Measurements from ENCODE around the gene ARSJ.

Gene ARSJ

DNA sequence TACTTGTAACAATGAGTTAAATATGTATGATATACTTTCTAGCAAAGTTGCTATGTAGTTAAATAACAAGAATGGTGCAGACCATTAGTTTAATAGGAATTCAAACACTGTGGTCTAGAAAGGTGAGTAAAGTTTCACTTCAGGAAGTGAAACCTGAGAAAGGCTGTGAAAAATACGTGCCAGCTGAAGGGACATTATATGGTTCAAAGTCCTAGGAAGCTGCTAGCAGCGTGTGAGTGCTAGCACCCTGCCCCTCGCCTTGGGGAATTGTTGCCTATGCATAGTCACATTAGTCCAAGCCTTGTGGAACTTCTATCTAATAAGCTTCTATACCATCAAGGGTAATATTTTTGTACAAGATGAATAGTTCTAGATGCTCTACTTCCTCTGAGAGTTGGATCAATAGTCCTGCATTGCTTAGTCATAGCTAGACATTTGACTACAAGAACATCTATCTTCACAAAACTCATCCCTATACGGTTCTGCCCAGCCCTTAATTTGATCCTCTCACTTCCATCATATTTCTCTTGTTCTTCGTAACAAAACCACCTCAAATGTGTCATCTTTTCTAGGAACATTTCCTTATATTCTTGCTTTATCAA is 45.8 kb upstream of the ARSJ start:
- no peak overlapping the region for H3K4me2 ChIP-seq (ENCODE audit: low read length)
- no peak overlapping the region for H4K91ac ChIP-seq (ENCODE audit: low read depth, low read length)
- no peak overlapping the region for H3K14ac ChIP-seq (ENCODE audit: low read length)
- no peaks in the 10 kb centered on the region for H3K9me3 ChIP-seq (ENCODE audit: insufficient read depth, low read depth, low read length)
- H3K18ac ChIP-seq (ENCODE audit: low read length): no peak overlapping the region
- no peaks in the 10 kb centered on the region for H3K79me1 ChIP-seq (ENCODE audit: low read length)
- no peak for DNase-seq
- no peak overlapping the region for H4K12ac ChIP-seq (ENCODE audit: low read depth, low read length)
- no peak overlapping the region for H2AK5ac ChIP-seq (ENCODE audit: low read length)
- H3K27me3 ChIP-seq (ENCODE audit: insufficient read depth, low read length): no peaks in the 10 kb centered on the region
- no peak overlapping the region for H4K8ac ChIP-seq (ENCODE audit: low read depth, low read length)
- H3K23ac ChIP-seq (ENCODE audit: low read length): no peak overlapping the region
- no peak overlapping the region for H3K9ac ChIP-seq (ENCODE audit: low read length)
- H3K79me2 ChIP-seq (ENCODE audit: control insufficient read depth, insufficient read depth, low read length, poor library complexity): no peaks in the 10 kb centered on the region
- H2BK5ac ChIP-seq (ENCODE audit: low read depth, low read length, poor library complexity): no peak overlapping the region
- no peaks in the 10 kb centered on the region for H3K36me3 ChIP-seq (ENCODE audit: control insufficient read depth in 1 of 2, insufficient read depth in 2 of 2, low read length in 2 of 2)
- H3K4ac ChIP-seq (ENCODE audit: low read depth, low read length): no peak overlapping the region
- no peak overlapping the region for H3K27ac ChIP-seq (ENCODE audit: low read depth, low read length)
- no peak overlapping the region for H2AFZ ChIP-seq (ENCODE audit: insufficient read depth, low read length, poor library complexity)
- H3K4me1 ChIP-seq (ENCODE audit: control insufficient read depth in 1 of 2, insufficient read depth in 2 of 2, low read length in 2 of 2): no peaks in the 10 kb centered on the region
- no peak overlapping the region for H3K4me3 ChIP-seq (ENCODE audit: low read depth, low read length)
- no peak overlapping the region for H2BK12ac ChIP-seq (ENCODE audit: low read length)
- no peak overlapping the region for H2BK120ac ChIP-seq (ENCODE audit: insufficient read depth, low read length, poor library complexity)
- WGBS (ENCODE audit: extremely low coverage, insufficient coverage, insufficient read length): no CpG with 5 or more reads among the region's 5 CpGs

GRCh38 chr4:114021451-114021850 is 42.0 kb upstream of the ARSJ start:
- Histone ChIP-seq H4K91ac (ENCODE audit: low read depth, low read length) (no peak overlapping the region), H3K79me2 (ENCODE audit: control insufficient read depth, insufficient read depth, low read length, poor library complexity) (no peaks in the 10 kb centered on the region), H3K4ac (ENCODE audit: low read depth, low read length) (no peak overlapping the region), H3K79me1 (ENCODE audit: low read length) (no peaks in the 10 kb centered on the region), H3K9ac (ENCODE audit: low read length) (no peak overlapping the region), H3K36me3 (ENCODE audit: control insufficient read depth in 1 of 2, insufficient read depth in 2 of 2, low read length in 2 of 2) (no peaks in the 10 kb centered on the region), H3K18ac (ENCODE audit: low read length) (no peak overlapping the region), H2AK5ac (ENCODE audit: low read length) (no peak overlapping the region), H2BK120ac (ENCODE audit: insufficient read depth, low read length, poor library complexity) (no peak overlapping the region), H2AFZ (ENCODE audit: insufficient read depth, low read length, poor library complexity) (no peak overlapping the region), H3K4me2 (ENCODE audit: low read length) (no peak overlapping the region), H3K23ac (ENCODE audit: low read length) (no peak overlapping the region), H3K14ac (ENCODE audit: low read length) (no peak overlapping the region), H2BK5ac (ENCODE audit: low read depth, low read length, poor library complexity) (no peak overlapping the region), H3K27me3 (ENCODE audit: insufficient read depth, low read length) (no peaks in the 10 kb centered on the region), H2BK12ac (ENCODE audit: low read length) (no peak overlapping the region), H3K4me1 (ENCODE audit: control insufficient read depth in 1 of 2, insufficient read depth in 2 of 2, low read length in 2 of 2) (no peaks in the 10 kb centered on the region), H3K9me3 (ENCODE audit: insufficient read depth, low read depth, low read length) (no peaks in the 10 kb centered on the region), H4K12ac (ENCODE audit: low read depth, low read length) (no peak overlapping the region), H4K8ac (ENCODE audit: low read depth, low read length) (no peak overlapping the region), H3K27ac (ENCODE audit: low read depth, low read length) (no peak overlapping the region), H3K4me3 (ENCODE audit: low read depth, low read length) (no peak overlapping the region)
- no CpG with 5 or more reads among the region's 3 CpGs for WGBS (ENCODE audit: extremely low coverage, insufficient coverage, insufficient read length)
- no peak for DNase-seq

- H3K23ac ChIP-seq (ENCODE audit: low read length): no peak overlapping the region
- no CpG with 5 or more reads among the region's 1 CpG for WGBS (ENCODE audit: extremely low coverage, insufficient coverage, insufficient read length)
- no peak overlapping the region for H2AK5ac ChIP-seq (ENCODE audit: low read length)
- no peak overlapping the region for H4K12ac ChIP-seq (ENCODE audit: low read depth, low read length)
- no peak overlapping the region for H3K14ac ChIP-seq (ENCODE audit: low read length)
- H3K18ac ChIP-seq (ENCODE audit: low read length): no peak overlapping the region
- no peaks in the 10 kb centered on the region for H3K4me1 ChIP-seq (ENCODE audit: control insufficient read depth in 1 of 2, insufficient read depth in 2 of 2, low read length in 2 of 2)
- H2BK120ac ChIP-seq (ENCODE audit: insufficient read depth, low read length, poor library complexity): no peak overlapping the region
- no peak overlapping the region for H2AFZ ChIP-seq (ENCODE audit: insufficient read depth, low read length, poor library complexity)
- H3K9ac ChIP-seq (ENCODE audit: low read length): no peak overlapping the region
- H3K79me2 ChIP-seq (ENCODE audit: control insufficient read depth, insufficient read depth, low read length, poor library complexity): no peaks in the 10 kb centered on the region
- no peak overlapping the region for H3K4me2 ChIP-seq (ENCODE audit: low read length)
- H3K9me3 ChIP-seq (ENCODE audit: insufficient read depth, low read depth, low read length): no peaks in the 10 kb centered on the region
- H3K36me3 ChIP-seq (ENCODE audit: control insufficient read depth in 1 of 2, insufficient read depth in 2 of 2, low read length in 2 of 2): no peaks in the 10 kb centered on the region
- no peak overlapping the region for H4K8ac ChIP-seq (ENCODE audit: low read depth, low read length)
- H2BK5ac ChIP-seq (ENCODE audit: low read depth, low read length, poor library complexity): no peak overlapping the region
- no peak for DNase-seq
- H3K27me3 ChIP-seq (ENCODE audit: insufficient read depth, low read length): no peaks in the 10 kb centered on the region
- no peak overlapping the region for H3K4me3 ChIP-seq (ENCODE audit: low read depth, low read length)
- H3K4ac ChIP-seq (ENCODE audit: low read depth, low read length): no peak overlapping the region
- H2BK12ac ChIP-seq (ENCODE audit: low read length): no peak overlapping the region
- no peaks in the 10 kb centered on the region for H3K79me1 ChIP-seq (ENCODE audit: low read length)
- no peak overlapping the region for H3K27ac ChIP-seq (ENCODE audit: low read depth, low read length)
- H4K91ac ChIP-seq (ENCODE audit: low read depth, low read length): no peak overlapping the region
Observed at GRCh38 chr4:114019969-114020358, 40.5 kb upstream of the ARSJ start.

DNA sequence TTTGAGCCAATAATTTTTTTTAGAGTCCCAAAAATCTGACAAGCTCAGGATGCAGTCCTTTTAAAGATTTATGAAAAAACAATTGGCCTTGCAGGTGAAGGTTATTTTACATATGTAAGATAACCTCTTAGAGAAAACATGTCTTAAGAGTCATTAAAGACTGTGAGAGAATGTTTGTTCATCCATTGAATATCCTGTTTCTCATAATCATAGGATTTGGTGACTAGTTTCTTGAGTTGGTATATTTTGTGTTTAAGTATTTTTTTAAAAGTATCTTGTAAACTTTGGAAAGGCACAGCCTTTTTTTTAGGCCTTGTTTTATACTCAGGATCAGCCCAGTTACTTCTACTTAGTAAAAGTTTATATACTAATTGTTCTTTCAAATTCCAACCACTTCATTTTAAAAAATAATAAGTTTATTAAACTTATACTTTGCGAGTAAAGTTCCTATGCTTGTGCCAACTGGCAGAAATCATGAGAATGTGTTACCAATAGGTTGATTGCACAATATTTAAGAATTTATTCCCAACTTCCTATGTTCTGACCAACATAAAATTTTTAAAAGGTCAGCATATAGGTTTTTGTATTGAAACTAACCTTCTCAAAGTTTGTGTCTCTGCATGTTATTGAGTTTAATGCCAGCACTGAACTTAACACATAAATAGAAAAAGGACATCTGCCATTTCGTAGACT is 40.0 kb upstream of the ARSJ start:
- H3K9ac ChIP-seq (ENCODE audit: low read length): no peak overlapping the region
- no peak overlapping the region for H2AFZ ChIP-seq (ENCODE audit: insufficient read depth, low read length, poor library complexity)
- no peak overlapping the region for H4K8ac ChIP-seq (ENCODE audit: low read depth, low read length)
- DNase-seq: no peak
- H2AK5ac ChIP-seq (ENCODE audit: low read length): no peak overlapping the region
- H3K79me1 ChIP-seq (ENCODE audit: low read length): no peaks in the 10 kb centered on the region
- H3K4ac ChIP-seq (ENCODE audit: low read depth, low read length): no peak overlapping the region
- WGBS (ENCODE audit: extremely low coverage, insufficient coverage, insufficient read length): no CpG with 5 or more reads among the region's 2 CpGs
- H3K4me3 ChIP-seq (ENCODE audit: low read depth, low read length): no peak overlapping the region
- no peak overlapping the region for H3K23ac ChIP-seq (ENCODE audit: low read length)
- H4K91ac ChIP-seq (ENCODE audit: low read depth, low read length): no peak overlapping the region
- H2BK12ac ChIP-seq (ENCODE audit: low read length): no peak overlapping the region
- no peaks in the 10 kb centered on the region for H3K9me3 ChIP-seq (ENCODE audit: insufficient read depth, low read depth, low read length)
- no peak overlapping the region for H3K4me2 ChIP-seq (ENCODE audit: low read length)
- no peak overlapping the region for H3K18ac ChIP-seq (ENCODE audit: low read length)
- no peaks in the 10 kb centered on the region for H3K4me1 ChIP-seq (ENCODE audit: control insufficient read depth in 1 of 2, insufficient read depth in 2 of 2, low read length in 2 of 2)
- H3K14ac ChIP-seq (ENCODE audit: low read length): no peak overlapping the region
- no peaks in the 10 kb centered on the region for H3K79me2 ChIP-seq (ENCODE audit: control insufficient read depth, insufficient read depth, low read length, poor library complexity)
- no peaks in the 10 kb centered on the region for H3K27me3 ChIP-seq (ENCODE audit: insufficient read depth, low read length)
- H4K12ac ChIP-seq (ENCODE audit: low read depth, low read length): no peak overlapping the region
- H3K27ac ChIP-seq (ENCODE audit: low read depth, low read length): no peak overlapping the region
- no peaks in the 10 kb centered on the region for H3K36me3 ChIP-seq (ENCODE audit: control insufficient read depth in 1 of 2, insufficient read depth in 2 of 2, low read length in 2 of 2)
- H2BK5ac ChIP-seq (ENCODE audit: low read depth, low read length, poor library complexity): no peak overlapping the region
- no peak overlapping the region for H2BK120ac ChIP-seq (ENCODE audit: insufficient read depth, low read length, poor library complexity)

Data from trophoblast cell (in vitro differentiated cells and primary cell).